Mesothelial cell of epicardium (in vitro differentiated cells): ENCODE results near the gene PRDM15. TPM values are rescaled to one million over a fixed set of nuclear protein-coding genes. Genes with fewer than 3 reads are reported as not detected.

ENCODE experiments used
- DNase-seq, 2 experiments: peaks; one replicate each; pipeline ENCODE4 v3.0.0; 2021; ENCODE audit warnings: low spot score in 2 of 2; ENCODE audit not compliant: unreplicated experiment in 2 of 2
- H3K27ac Mint-ChIP-seq: 2 replicates; pipeline ENCODE4 v1.8.0; 2021; ENCODE audit warnings: mixed read lengths
- H3K27me3 Mint-ChIP-seq: 2 replicates; pipeline ENCODE4 v1.8.0; 2021; ENCODE audit warnings: low read depth, mixed read lengths
- H3K36me3 Mint-ChIP-seq: 2 replicates; pipeline ENCODE4 v1.8.0; 2021; ENCODE audit warnings: mixed read lengths
- H3K4me1 Mint-ChIP-seq: 2 replicates; pipeline ENCODE4 v1.8.0; 2021; ENCODE audit warnings: mixed read lengths
- H3K4me3 Mint-ChIP-seq: 2 replicates; pipeline ENCODE4 v1.8.0; 2021; ENCODE audit warnings: mild to moderate bottlenecking, moderate library complexity, mixed read lengths
- H3K9me3 Mint-ChIP-seq: 2 replicates; pipeline ENCODE4 v1.8.0; 2021; ENCODE audit warnings: mixed read lengths
- CTCF ChIP-seq: fragments of 200-600 bp; sonication (generic); IDR thresholded peaks from one replicate; pipeline ENCODE4 v1.5.0; 2021; ENCODE audit warnings: antibody characterized with exemption; ENCODE audit not compliant: unreplicated experiment
- total RNA-seq: library from RNA; stranded (reverse); gene quantifications from 3 replicates; pipeline ENCODE4 v1.2.1, GENCODE V29; 2021

The PRDM15 gene
- total RNA-seq, 1 donor from 2014 or later: 12.0 TPM

GRCh38 chr21:41856572-41856971, 22.6 kb downstream of the PRDM15 start:
- H3K9me3 Mint-ChIP-seq: no peaks in the 10 kb centered on the region
- no peak overlapping the region for H3K4me3 Mint-ChIP-seq
- peaks cover 11% of the 10 kb centered on the region for H3K36me3 Mint-ChIP-seq
- H3K27ac Mint-ChIP-seq: no peak overlapping the region
- H3K4me1 Mint-ChIP-seq: no peaks in the 10 kb centered on the region
- no peaks in the 10 kb centered on the region for H3K27me3 Mint-ChIP-seq
- DNase-seq: no peak
- no peak for TF ChIP-seq CTCF

DNA sequence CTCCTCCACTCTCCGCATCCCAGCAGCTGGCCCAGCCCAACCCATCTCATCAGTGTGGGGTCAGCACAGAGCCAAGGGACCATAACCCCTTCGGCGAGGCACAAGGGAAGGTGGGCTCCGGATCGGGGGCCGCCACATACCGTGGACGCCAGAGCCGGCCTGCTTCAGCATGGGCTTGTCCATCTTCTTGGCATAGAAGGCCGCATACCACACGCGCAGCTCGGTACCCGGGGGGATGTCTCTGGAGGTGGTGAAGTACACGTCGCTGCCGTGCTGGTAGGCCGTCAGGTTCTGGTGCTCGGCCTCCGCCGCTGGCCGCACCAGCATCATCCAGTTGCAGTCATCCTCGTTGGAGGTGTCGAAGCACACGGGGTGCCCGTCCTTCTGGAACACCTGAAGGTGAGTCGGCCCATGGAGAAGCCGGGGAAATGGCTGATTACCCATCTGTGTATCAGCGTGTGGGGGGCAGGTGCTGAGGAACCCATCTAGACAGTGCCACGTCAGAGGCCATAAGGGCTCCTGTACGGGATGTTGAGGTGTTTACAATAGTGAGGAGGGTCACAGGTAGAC, 24.6 kb downstream of the PRDM15 start:
- H3K4me1 Mint-ChIP-seq: no peaks in the 10 kb centered on the region
- H3K9me3 Mint-ChIP-seq: no peaks in the 10 kb centered on the region
- no peak overlapping the region for H3K27ac Mint-ChIP-seq
- no peaks in the 10 kb centered on the region for H3K27me3 Mint-ChIP-seq
- no peak for TF ChIP-seq CTCF
- peaks cover 13% of the 10 kb centered on the region for H3K36me3 Mint-ChIP-seq
- no peak overlapping the region for H3K4me3 Mint-ChIP-seq
- no peak for DNase-seq

DNA sequence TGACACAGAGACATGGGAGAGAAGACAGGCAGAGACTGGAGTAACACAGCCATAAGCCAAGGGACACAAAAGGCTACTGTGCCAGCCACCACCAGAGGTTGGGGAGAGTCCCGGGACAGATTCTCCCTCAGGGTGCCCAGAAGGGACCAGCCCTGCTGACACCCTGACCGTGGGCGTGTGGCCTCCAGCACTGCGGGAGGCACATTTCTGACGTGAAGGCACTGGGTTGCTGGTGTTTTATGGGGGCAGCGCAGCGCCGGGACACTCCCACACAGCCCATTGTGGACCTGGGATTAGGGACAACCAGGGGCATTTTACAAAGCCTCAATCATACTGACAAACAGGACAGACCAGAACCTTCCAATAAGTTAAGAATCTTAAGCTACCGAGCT, 26.2 kb downstream of the PRDM15 start:
- Mint-ChIP-seq H3K9me3 (no peaks in the 10 kb centered on the region), H3K4me3 (no peak overlapping the region), H3K36me3 (peaks cover 13% of the 10 kb centered on the region), H3K27me3 (no peaks in the 10 kb centered on the region), H3K4me1 (no peaks in the 10 kb centered on the region), H3K27ac (no peak overlapping the region)
- TF ChIP-seq CTCF: no peak
- DNase-seq: no peak

DNA sequence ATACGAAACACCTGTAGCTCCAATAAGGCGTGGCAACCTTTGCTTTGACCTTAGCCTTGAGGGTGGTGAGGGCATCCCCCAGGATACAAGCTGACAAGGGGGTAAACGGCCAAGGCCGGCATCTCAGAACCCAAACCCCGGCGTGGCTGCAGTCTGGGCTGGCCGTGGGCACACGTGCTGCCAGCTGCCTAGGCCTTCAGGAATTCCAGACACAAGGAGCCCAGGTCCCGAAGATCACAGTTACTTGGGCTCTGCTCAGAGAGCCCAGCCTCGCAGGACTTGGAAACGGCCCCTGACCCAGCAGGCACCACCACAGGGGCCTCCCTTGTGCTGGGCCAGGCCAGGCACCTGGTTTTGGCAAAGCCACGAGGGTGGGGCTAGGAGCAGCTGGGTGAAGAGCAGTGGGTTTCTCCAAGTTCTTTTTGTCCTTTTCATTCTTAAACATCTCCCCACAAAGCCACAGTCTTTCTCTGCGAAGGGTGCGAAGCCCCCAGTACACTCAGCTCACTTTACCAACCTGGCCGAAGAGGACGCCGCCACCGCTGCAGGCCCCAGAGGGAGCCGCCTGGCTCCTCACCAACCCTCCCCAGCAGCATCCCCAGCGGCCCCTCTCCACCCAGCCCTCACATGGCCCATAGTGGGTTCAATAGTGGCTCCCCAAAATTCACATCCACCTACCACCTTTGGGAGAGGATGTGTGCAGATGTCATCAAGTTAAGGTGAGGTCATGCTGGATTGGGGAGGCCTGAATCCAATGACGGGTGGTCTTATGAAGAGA, 26.8 kb downstream of the PRDM15 start:
- TF ChIP-seq CTCF: no peak
- no peaks in the 10 kb centered on the region for H3K27me3 Mint-ChIP-seq
- no peak overlapping the region for H3K4me3 Mint-ChIP-seq
- H3K4me1 Mint-ChIP-seq: no peaks in the 10 kb centered on the region
- H3K27ac Mint-ChIP-seq: no peak overlapping the region
- H3K9me3 Mint-ChIP-seq: no peaks in the 10 kb centered on the region
- H3K36me3 Mint-ChIP-seq: peaks cover 13% of the 10 kb centered on the region
- no peak for DNase-seq

- Mint-ChIP-seq H3K27me3 (no peaks in the 10 kb centered on the region), H3K27ac (no peak overlapping the region), H3K4me3 (no peak overlapping the region), H3K4me1 (no peaks in the 10 kb centered on the region), H3K9me3 (no peaks in the 10 kb centered on the region), H3K36me3 (peaks cover 13% of the 10 kb centered on the region)
- DNase-seq: no peak
- TF ChIP-seq CTCF: no peak
Observed at GRCh38 chr21:41851090-41851790, 27.9 kb downstream of the PRDM15 start.
